ENCODE measurements around the gene IL6ST.
"Not testable (repeated sequence)": the region's sequence is repeated elsewhere in the genome, so short reads cannot be mapped to it uniquely, and the experiment has no call there.

Gene IL6ST

GRCh38 chr5:56003679-56004078 lies 8.9 kb upstream of the IL6ST start:
- DNase-seq, result no peak

GRCh38 chr5:56003179-56003578 lies 8.4 kb upstream of the IL6ST start:
- DNase-seq, result no peak

GRCh38 chr5:56002303-56002702 lies 7.5 kb upstream of the IL6ST start:
- DNase-seq, result no peak

GRCh38 chr5:56000221-56000620 lies 5.5 kb upstream of the IL6ST start:
- DNase-seq, result not testable (repeated sequence)

- no peak for DNase-seq
Measured at GRCh38 chr5:55998966-55999365, 4.2 kb upstream of the IL6ST start.

GRCh38 chr5:55997742-55998351 lies 3.1 kb upstream of the IL6ST start:
- no peak for DNase-seq

- DNase-seq, result peak; percentile 99
Measured at GRCh38 chr5:55994998-55995914, 493 bp upstream of the IL6ST start.

GRCh38 chr5:55993731-55994494 lies 850 bp downstream of the IL6ST start:
- DNase-seq, result no peak

GRCh38 chr5:55993013-55993412 lies 1.8 kb downstream of the IL6ST start:
- DNase-seq, result no peak

GRCh38 chr5:55991768-55992486 lies 2.8 kb downstream of the IL6ST start:
- DNase-seq, result no peak

GRCh38 chr5:55990895-55991294 lies 3.9 kb downstream of the IL6ST start:
- not testable (repeated sequence) for DNase-seq

- DNase-seq, result no peak
Measured at GRCh38 chr5:55989860-55990259, 4.9 kb downstream of the IL6ST start.

GRCh38 chr5:55988979-55989638 lies 5.7 kb downstream of the IL6ST start:
- no peak for DNase-seq

GRCh38 chr5:55988428-55988827 lies 6.3 kb downstream of the IL6ST start:
- DNase-seq, result not testable (repeated sequence)

- DNase-seq, result no peak
Measured at GRCh38 chr5:55986931-55987330, 7.8 kb downstream of the IL6ST start.

- no peak for DNase-seq
Measured at GRCh38 chr5:55985181-55985580, 9.6 kb downstream of the IL6ST start.

- DNase-seq, result no peak
Measured at GRCh38 chr5:55983986-55984385, 10.8 kb downstream of the IL6ST start.

- DNase-seq, result no peak
Measured at GRCh38 chr5:55982957-55983381, 11.8 kb downstream of the IL6ST start.

- DNase-seq, result no peak
Measured at GRCh38 chr5:55973296-55973695, 21.5 kb downstream of the IL6ST start.

GRCh38 chr5:55969956-55970355 lies 24.8 kb downstream of the IL6ST start:
- no peak for DNase-seq

GRCh38 chr5:55966284-55966683 lies 28.5 kb downstream of the IL6ST start:
- DNase-seq, result no peak

- DNase-seq, result no peak
Measured at GRCh38 chr5:55965525-55965924, 29.2 kb downstream of the IL6ST start.

Data from activated effector memory CD4-positive, alpha-beta T cell treated with anti-CD3 and anti-CD28 coated beads, Interleukin-2, amount 50 U/mL, for 16 hours (primary cell).